ENCODE data around the gene GPC5. TPM values are rescaled to one million over a fixed set of nuclear protein-coding genes. Genes with fewer than 3 reads are reported as not detected.
"Not testable (repeated sequence)": the region's sequence is repeated elsewhere in the genome, so short reads cannot be mapped to it uniquely, and the experiment has no call there.

Gene GPC5
- total RNA-seq, result 0.13 TPM
- long read RNA-seq, result 0 reads

GRCh38 chr13:91398413-91399188 lies at the start of gene GPC5:
Gene GPC5 (plus strand): TSS chr13:91398621.
- DNase-seq (ENCODE audit: low spot score), result peak; percentile 92

- DNase-seq (ENCODE audit: low spot score), result peak; percentile 98
Measured at GRCh38 chr13:91348906-91349435, 49.5 kb upstream of the GPC5 start.

GRCh38 chr13:91349992-91350911 lies 48.2 kb upstream of the GPC5 start:
- no peak for DNase-seq (ENCODE audit: low spot score)

GRCh38 chr13:91351123-91351522 lies 47.3 kb upstream of the GPC5 start:
- DNase-seq (ENCODE audit: low spot score), result no peak

GRCh38 chr13:91351980-91352379 lies 46.4 kb upstream of the GPC5 start:
- no peak for DNase-seq (ENCODE audit: low spot score)

GRCh38 chr13:91352891-91353290 lies 45.5 kb upstream of the GPC5 start:
- DNase-seq (ENCODE audit: low spot score), result not testable (repeated sequence)

GRCh38 chr13:91353494-91353893 lies 44.9 kb upstream of the GPC5 start:
- DNase-seq (ENCODE audit: low spot score), result no peak

- no peak for DNase-seq (ENCODE audit: low spot score)
Measured at GRCh38 chr13:91355099-91355825, 43.2 kb upstream of the GPC5 start.

- no peak for DNase-seq (ENCODE audit: low spot score)
Measured at GRCh38 chr13:91355826-91356710, 42.4 kb upstream of the GPC5 start.

GRCh38 chr13:91356919-91357612 lies 41.4 kb upstream of the GPC5 start:
- no peak for DNase-seq (ENCODE audit: low spot score)

GRCh38 chr13:91357613-91358386 lies 40.6 kb upstream of the GPC5 start:
- no peak for DNase-seq (ENCODE audit: low spot score)

GRCh38 chr13:91358387-91358782 lies 40.0 kb upstream of the GPC5 start:
- no peak for DNase-seq (ENCODE audit: low spot score)

- DNase-seq (ENCODE audit: low spot score), result no peak
Measured at GRCh38 chr13:91359111-91359510, 39.3 kb upstream of the GPC5 start.

GRCh38 chr13:91359631-91360030 lies 38.8 kb upstream of the GPC5 start:
- DNase-seq (ENCODE audit: low spot score), result no peak

GRCh38 chr13:91360246-91360751 lies 38.1 kb upstream of the GPC5 start:
- no peak for DNase-seq (ENCODE audit: low spot score)

GRCh38 chr13:91361755-91362271 lies 36.6 kb upstream of the GPC5 start:
- no peak for DNase-seq (ENCODE audit: low spot score)

GRCh38 chr13:91362908-91363307 lies 35.5 kb upstream of the GPC5 start:
- no peak for DNase-seq (ENCODE audit: low spot score)

- no peak for DNase-seq (ENCODE audit: low spot score)
Measured at GRCh38 chr13:91368101-91368500, 30.3 kb upstream of the GPC5 start.
